GM12892 (cell line): Measurements from ENCODE around the gene INTS3.

ENCODE experiments used
- POLR2A ChIP-seq: IDR thresholded peaks from 2 replicates; pipeline ENCODE4 v1.6.1; 2011; ENCODE audit warnings: low read depth, low read length, control low read depth
- POLR2AphosphoS5 ChIP-seq: IDR thresholded peaks from 2 replicates; pipeline ENCODE4 v1.6.1; 2011; ENCODE audit warnings: low read depth, low read length, control low read depth

DNA sequence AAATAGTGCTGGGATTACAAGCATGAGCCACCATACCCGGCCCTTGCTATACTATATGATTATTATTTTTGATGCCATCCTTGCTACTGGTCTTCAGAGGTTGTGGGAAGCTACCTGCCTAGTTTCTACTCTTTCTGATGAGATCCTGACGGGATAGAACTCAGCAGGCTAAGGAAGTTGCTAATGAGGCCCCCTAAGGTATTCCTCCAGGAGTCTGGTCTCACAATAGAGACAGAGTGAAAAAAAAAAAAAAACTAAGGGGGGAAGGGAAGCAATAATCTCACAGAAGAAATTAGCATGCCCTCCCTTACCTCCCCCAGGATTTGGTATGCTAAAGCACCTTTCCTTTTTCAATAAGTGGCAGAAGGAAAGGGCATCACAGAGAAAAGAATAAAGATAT, 17.6 kb downstream of the INTS3 start:
- TF ChIP-seq POLR2A (no peak), POLR2AphosphoS5 (no peak)
